Stimulated activated CD8-positive, alpha-beta memory T cell treated with anti-CD3 and anti-CD28 coated beads, Interleukin-4, amount 100 ng/mL, for 4 hours (primary cell): ENCODE data around the gene GNA12.
A peak's percentile ranks its signal among the peaks of the same experiment; 100 is the strongest.
"Not testable (repeated sequence)": the region's sequence is repeated elsewhere in the genome, so short reads cannot be mapped to it uniquely, and the experiment has no call there.

Experiments
- DNase-seq, 2 donors: peaks; one replicate each; pipeline ENCODE4 v3.0.0-alpha.2; 2020; ENCODE audit warnings: low read depth in 2 of 2, low spot score in 1 of 2

The GNA12 gene

GRCh38 chr7:2680792-2681490 lies 163.2 kb downstream of the GNA12 start:
- peak in 1 of 2 donors; percentile 27 for DNase-seq

- no peak for DNase-seq
These were observed 163.9 kb downstream of the GNA12 start for GRCh38 chr7:2680256-2680655.

- not testable (repeated sequence) for DNase-seq
These were observed 164.7 kb downstream of the GNA12 start for GRCh38 chr7:2679135-2680127.

- DNase-seq: not testable (repeated sequence)
These were observed 165.7 kb downstream of the GNA12 start for GRCh38 chr7:2678454-2678853.
